GM08714 (cell line): ENCODE results near the gene IL1RAPL2.
"Not testable (repeated sequence)": the region's sequence is repeated elsewhere in the genome, so short reads cannot be mapped to it uniquely, and the experiment has no call there.

Experiments used
- H3K4me3 ChIP-seq: fragments of 200-500 bp; sonication (Bioruptor generic); 2 replicates; pipeline ENCODE4 v1.5.1; 2014; ENCODE audit warnings: mild to moderate bottlenecking, low read length, inconsistent platforms
- ZNF274 ChIP-seq: IDR thresholded peaks from 2 replicates; pipeline ENCODE4 v1.6.1; 2012; ENCODE audit warnings: mild to moderate bottlenecking, low read depth, low read length

Gene IL1RAPL2

GRCh38 chrX:104565791-104566680 lies at the start of gene IL1RAPL2:
TSS of gene IL1RAPL2 (plus strand) at chrX:104566199.
- H3K4me3 ChIP-seq, result no peak within 1 kb of the TSS
- TF ChIP-seq ZNF274, result no peak

GRCh38 chrX:104522386-104522785 lies 43.6 kb upstream of the IL1RAPL2 start:
- TF ChIP-seq ZNF274, result no peak
- H3K4me3 ChIP-seq, result no peak overlapping the region

- TF ChIP-seq ZNF274, result no peak
- H3K4me3 ChIP-seq, result no peak overlapping the region
Observed at GRCh38 chrX:104523858-104524257, 42.1 kb upstream of the IL1RAPL2 start.

- no peak for TF ChIP-seq ZNF274
- H3K4me3 ChIP-seq, result no peak overlapping the region
Observed at GRCh38 chrX:104539081-104539480, 26.9 kb upstream of the IL1RAPL2 start.

GRCh38 chrX:104542447-104542846 lies 23.6 kb upstream of the IL1RAPL2 start:
- H3K4me3 ChIP-seq, result not testable (repeated sequence)

GRCh38 chrX:104564335-104564734 lies 1.7 kb upstream of the IL1RAPL2 start:
- no peak for TF ChIP-seq ZNF274
- no peak overlapping the region for H3K4me3 ChIP-seq

- H3K4me3 ChIP-seq, result no peak overlapping the region
- no peak for TF ChIP-seq ZNF274
Observed at GRCh38 chrX:104564921-104565703, 887 bp upstream of the IL1RAPL2 start.

GRCh38 chrX:104566681-104567501 lies 892 bp downstream of the IL1RAPL2 start:
- no peak for TF ChIP-seq ZNF274
- H3K4me3 ChIP-seq, result no peak overlapping the region

- no peak overlapping the region for H3K4me3 ChIP-seq
- no peak for TF ChIP-seq ZNF274
Observed at GRCh38 chrX:104567506-104567905, 1.5 kb downstream of the IL1RAPL2 start.

- H3K4me3 ChIP-seq, result no peak overlapping the region
Observed at GRCh38 chrX:104568304-104568915, 2.4 kb downstream of the IL1RAPL2 start.

GRCh38 chrX:104618106-104618895 lies 52.3 kb downstream of the IL1RAPL2 start:
- H3K4me3 ChIP-seq, result no peak overlapping the region
- TF ChIP-seq ZNF274, result no peak

More at GRCh38 chrX:104568304-104568915, 2.4 kb downstream of the IL1RAPL2 start:
- TF ChIP-seq ZNF274, result no peak

- H3K4me3 ChIP-seq, result no peak overlapping the region
- no peak for TF ChIP-seq ZNF274
Observed at GRCh38 chrX:104621781-104622180, 55.8 kb downstream of the IL1RAPL2 start.

GRCh38 chrX:104641176-104641575 lies 75.2 kb downstream of the IL1RAPL2 start:
- H3K4me3 ChIP-seq, result no peak overlapping the region
- TF ChIP-seq ZNF274, result no peak
